Ramos (cell line): ENCODE results near the gene GPX7.

Experiments used
- in situ Hi-C: fragments of 300-500 bp; cut with MboI; formaldehyde crosslinking; loops from one replicate; pipeline ENCODE4 v1.14.3; 2022; ENCODE audit warnings: low sequenced_read_pairs; ENCODE audit not compliant: unreplicated experiment

The GPX7 gene

GRCh38 chr1:52585474-52585873 is 16.7 kb upstream of the GPX7 start:
- in situ Hi-C loops: no loop called here

GRCh38 chr1:52588027-52588426 is 14.1 kb upstream of the GPX7 start:
- in situ Hi-C loops: no loop called here

GRCh38 chr1:52588535-52588934 is 13.6 kb upstream of the GPX7 start:
- in situ Hi-C loops: no loop called here

GRCh38 chr1:52590266-52590665 is 11.9 kb upstream of the GPX7 start:
- in situ Hi-C loops: no loop called here

- in situ Hi-C loops: no loop called here
These were observed 9.4 kb upstream of the GPX7 start for GRCh38 chr1:52592637-52593323.

GRCh38 chr1:52593495-52593894 is 8.7 kb upstream of the GPX7 start:
- in situ Hi-C loops: no loop called here

GRCh38 chr1:52595061-52595460 is 7.1 kb upstream of the GPX7 start:
- in situ Hi-C loops: no loop called here

GRCh38 chr1:52597912-52598311 is 4.3 kb upstream of the GPX7 start:
- in situ Hi-C loops: no loop called here

- in situ Hi-C loops: no loop called here
These were observed 3.4 kb upstream of the GPX7 start for GRCh38 chr1:52598729-52599128.

- in situ Hi-C loops: no loop called here
These were observed 2.9 kb upstream of the GPX7 start for GRCh38 chr1:52599236-52599635.

- in situ Hi-C loops: no loop called here
These were observed 1.5 kb upstream of the GPX7 start for GRCh38 chr1:52600533-52601179.

GRCh38 chr1:52601519-52601918 is 652 bp upstream of the GPX7 start:
- in situ Hi-C loops: no loop called here

GRCh38 chr1:52602856-52603600 is 857 bp downstream of the GPX7 start:
- in situ Hi-C loops: no loop called here

- in situ Hi-C loops: no loop called here
These were observed 1.5 kb downstream of the GPX7 start for GRCh38 chr1:52603630-52604029.

- in situ Hi-C loops: no loop called here
These were observed 2.0 kb downstream of the GPX7 start for GRCh38 chr1:52604063-52604770.

GRCh38 chr1:52613636-52614373 is 11.6 kb downstream of the GPX7 start:
- in situ Hi-C loops: no loop called here

- in situ Hi-C loops: no loop called here
These were observed 12.5 kb downstream of the GPX7 start for GRCh38 chr1:52614671-52615070.

- in situ Hi-C loops: no loop called here
These were observed 13.4 kb downstream of the GPX7 start for GRCh38 chr1:52615489-52616042.

GRCh38 chr1:52621950-52622349 is 19.8 kb downstream of the GPX7 start:
- in situ Hi-C loops: no loop called here

- in situ Hi-C loops: no loop called here
These were observed 21.6 kb downstream of the GPX7 start for GRCh38 chr1:52623812-52624211.
